Measurements from ENCODE around the gene TOP3B.

Gene TOP3B

GRCh38 chr22:21946262-21946925 is 36.2 kb downstream of the TOP3B start:
- Histone ChIP-seq H3K27me3 (ENCODE audit: insufficient read depth, low read length) (no peaks in the 10 kb centered on the region), H3K18ac (ENCODE audit: low read length) (no peak overlapping the region), H3K9me3 (ENCODE audit: insufficient read depth, low read depth, low read length) (peaks cover 5% of the 10 kb centered on the region), H4K8ac (ENCODE audit: low read depth, low read length) (no peak overlapping the region), H2BK5ac (ENCODE audit: low read depth, low read length, poor library complexity) (no peak overlapping the region), H3K27ac (ENCODE audit: low read depth, low read length) (no peak overlapping the region), H2AFZ (ENCODE audit: insufficient read depth, low read length, poor library complexity) (no peak overlapping the region), H2BK12ac (ENCODE audit: low read length) (no peak overlapping the region), H3K36me3 (ENCODE audit: control insufficient read depth in 1 of 2, insufficient read depth in 2 of 2, low read length in 2 of 2) (peaks cover 26 to 33% of the 10 kb centered on the region in 2 experiments), H3K4me1 (ENCODE audit: control insufficient read depth in 1 of 2, insufficient read depth in 2 of 2, low read length in 2 of 2) (peaks cover 0 to 10% of the 10 kb centered on the region in 2 experiments), H3K14ac (ENCODE audit: low read length) (no peak overlapping the region), H3K23ac (ENCODE audit: low read length) (no peak overlapping the region), H3K4me3 (ENCODE audit: low read depth, low read length) (no peak overlapping the region), H3K79me1 (ENCODE audit: low read length) (no peaks in the 10 kb centered on the region), H3K4me2 (ENCODE audit: low read length) (no peak overlapping the region), H3K9ac (ENCODE audit: low read length) (no peak overlapping the region), H4K91ac (ENCODE audit: low read depth, low read length) (no peak overlapping the region), H2BK120ac (ENCODE audit: insufficient read depth, low read length, poor library complexity) (no peak overlapping the region), H3K79me2 (ENCODE audit: control insufficient read depth, insufficient read depth, low read length, poor library complexity) (no peaks in the 10 kb centered on the region), H2AK5ac (ENCODE audit: low read length) (no peak overlapping the region), H4K12ac (ENCODE audit: low read depth, low read length) (no peak overlapping the region), H3K4ac (ENCODE audit: low read depth, low read length) (no peak overlapping the region)
- no CpG with 5 or more reads among the region's 12 CpGs for WGBS (ENCODE audit: extremely low coverage, insufficient coverage, insufficient read length)
- no peak for DNase-seq

- no CpG with 5 or more reads among the region's 13 CpGs for WGBS (ENCODE audit: extremely low coverage, insufficient coverage, insufficient read length)
These were observed 36.9 kb downstream of the TOP3B start for GRCh38 chr22:21945453-21946261.

GRCh38 chr22:21944871-21945270 is 37.7 kb downstream of the TOP3B start:
- Histone ChIP-seq H3K9ac (ENCODE audit: low read length) (no peak overlapping the region), H3K4me1 (ENCODE audit: control insufficient read depth in 1 of 2, insufficient read depth in 2 of 2, low read length in 2 of 2) (peaks cover 0 to 10% of the 10 kb centered on the region in 2 experiments), H3K4ac (ENCODE audit: low read depth, low read length) (no peak overlapping the region), H2BK5ac (ENCODE audit: low read depth, low read length, poor library complexity) (no peak overlapping the region), H4K12ac (ENCODE audit: low read depth, low read length) (no peak overlapping the region), H3K18ac (ENCODE audit: low read length) (no peak overlapping the region), H3K27ac (ENCODE audit: low read depth, low read length) (no peak overlapping the region), H2AK5ac (ENCODE audit: low read length) (no peak overlapping the region), H4K91ac (ENCODE audit: low read depth, low read length) (no peak overlapping the region), H3K14ac (ENCODE audit: low read length) (no peak overlapping the region), H3K4me3 (ENCODE audit: low read depth, low read length) (no peak overlapping the region), H3K79me2 (ENCODE audit: control insufficient read depth, insufficient read depth, low read length, poor library complexity) (no peaks in the 10 kb centered on the region), H3K9me3 (ENCODE audit: insufficient read depth, low read depth, low read length) (peaks cover 5% of the 10 kb centered on the region), H3K36me3 (ENCODE audit: control insufficient read depth in 1 of 2, insufficient read depth in 2 of 2, low read length in 2 of 2) (peaks cover 30 to 34% of the 10 kb centered on the region in 2 experiments), H3K79me1 (ENCODE audit: low read length) (no peaks in the 10 kb centered on the region), H4K8ac (ENCODE audit: low read depth, low read length) (no peak overlapping the region), H2AFZ (ENCODE audit: insufficient read depth, low read length, poor library complexity) (no peak overlapping the region), H3K23ac (ENCODE audit: low read length) (no peak overlapping the region), H2BK12ac (ENCODE audit: low read length) (no peak overlapping the region), H2BK120ac (ENCODE audit: insufficient read depth, low read length, poor library complexity) (no peak overlapping the region), H3K27me3 (ENCODE audit: insufficient read depth, low read length) (no peaks in the 10 kb centered on the region), H3K4me2 (ENCODE audit: low read length) (no peak overlapping the region)
- no CpG with 5 or more reads among the region's 7 CpGs for WGBS (ENCODE audit: extremely low coverage, insufficient coverage, insufficient read length)
- no peak for DNase-seq

More at GRCh38 chr22:21945453-21946261, 36.9 kb downstream of the TOP3B start:
- Histone ChIP-seq H3K4ac (ENCODE audit: low read depth, low read length) (no peak overlapping the region), H3K9me3 (ENCODE audit: insufficient read depth, low read depth, low read length) (peaks cover 5% of the 10 kb centered on the region), H2AK5ac (ENCODE audit: low read length) (no peak overlapping the region), H3K18ac (ENCODE audit: low read length) (no peak overlapping the region), H3K23ac (ENCODE audit: low read length) (no peak overlapping the region), H3K27me3 (ENCODE audit: insufficient read depth, low read length) (no peaks in the 10 kb centered on the region), H2BK120ac (ENCODE audit: insufficient read depth, low read length, poor library complexity) (no peak overlapping the region), H3K9ac (ENCODE audit: low read length) (no peak overlapping the region), H2AFZ (ENCODE audit: insufficient read depth, low read length, poor library complexity) (no peak overlapping the region), H3K36me3 (ENCODE audit: control insufficient read depth in 1 of 2, insufficient read depth in 2 of 2, low read length in 2 of 2) (peaks cover 30 to 34% of the 10 kb centered on the region in 2 experiments), H3K4me1 (ENCODE audit: control insufficient read depth in 1 of 2, insufficient read depth in 2 of 2, low read length in 2 of 2) (peaks cover 0 to 10% of the 10 kb centered on the region in 2 experiments), H4K91ac (ENCODE audit: low read depth, low read length) (no peak overlapping the region), H4K8ac (ENCODE audit: low read depth, low read length) (no peak overlapping the region), H3K4me3 (ENCODE audit: low read depth, low read length) (no peak overlapping the region), H3K4me2 (ENCODE audit: low read length) (no peak overlapping the region), H2BK12ac (ENCODE audit: low read length) (no peak overlapping the region), H3K14ac (ENCODE audit: low read length) (no peak overlapping the region), H2BK5ac (ENCODE audit: low read depth, low read length, poor library complexity) (no peak overlapping the region), H4K12ac (ENCODE audit: low read depth, low read length) (no peak overlapping the region), H3K27ac (ENCODE audit: low read depth, low read length) (no peak overlapping the region), H3K79me2 (ENCODE audit: control insufficient read depth, insufficient read depth, low read length, poor library complexity) (no peaks in the 10 kb centered on the region), H3K79me1 (ENCODE audit: low read length) (no peaks in the 10 kb centered on the region)
- no peak for DNase-seq

- no peaks in the 10 kb centered on the region for H3K27me3 ChIP-seq (ENCODE audit: insufficient read depth, low read length)
- no CpG with 5 or more reads among the region's 18 CpGs for WGBS (ENCODE audit: extremely low coverage, insufficient coverage, insufficient read length)
- DNase-seq, result no peak
These were observed 38.8 kb downstream of the TOP3B start for GRCh38 chr22:21943571-21944448.

More at GRCh38 chr22:21943571-21944448, 38.8 kb downstream of the TOP3B start:
- H4K8ac ChIP-seq (ENCODE audit: low read depth, low read length), result no peak overlapping the region
- no peak overlapping the region for H2BK12ac ChIP-seq (ENCODE audit: low read length)
- peaks cover 5% of the 10 kb centered on the region for H3K9me3 ChIP-seq (ENCODE audit: insufficient read depth, low read depth, low read length)
- H3K36me3 ChIP-seq (ENCODE audit: control insufficient read depth in 1 of 2, insufficient read depth in 2 of 2, low read length in 2 of 2), result peaks cover 38 to 42% of the 10 kb centered on the region in 2 experiments
- no peak overlapping the region for H4K12ac ChIP-seq (ENCODE audit: low read depth, low read length)
- H3K9ac ChIP-seq (ENCODE audit: low read length), result no peak overlapping the region
- no peak overlapping the region for H3K4me3 ChIP-seq (ENCODE audit: low read depth, low read length)
- H2AFZ ChIP-seq (ENCODE audit: insufficient read depth, low read length, poor library complexity), result no peak overlapping the region
- no peak overlapping the region for H3K14ac ChIP-seq (ENCODE audit: low read length)
- H4K91ac ChIP-seq (ENCODE audit: low read depth, low read length), result no peak overlapping the region
- no peaks in the 10 kb centered on the region for H3K79me2 ChIP-seq (ENCODE audit: control insufficient read depth, insufficient read depth, low read length, poor library complexity)
- no peak overlapping the region for H3K23ac ChIP-seq (ENCODE audit: low read length)
- H2BK120ac ChIP-seq (ENCODE audit: insufficient read depth, low read length, poor library complexity), result no peak overlapping the region
- H3K4me1 ChIP-seq (ENCODE audit: control insufficient read depth in 1 of 2, insufficient read depth in 2 of 2, low read length in 2 of 2), result peaks cover 0 to 6% of the 10 kb centered on the region in 2 experiments
- no peak overlapping the region for H3K18ac ChIP-seq (ENCODE audit: low read length)
- H3K4me2 ChIP-seq (ENCODE audit: low read length), result no peak overlapping the region
- no peak overlapping the region for H2BK5ac ChIP-seq (ENCODE audit: low read depth, low read length, poor library complexity)
- H3K27ac ChIP-seq (ENCODE audit: low read depth, low read length), result no peak overlapping the region
- no peaks in the 10 kb centered on the region for H3K79me1 ChIP-seq (ENCODE audit: low read length)
- H2AK5ac ChIP-seq (ENCODE audit: low read length), result no peak overlapping the region
- no peak overlapping the region for H3K4ac ChIP-seq (ENCODE audit: low read depth, low read length)
